Body of pancreas (tissue), 4 donors: ENCODE measurements around the gene ERO1B. TPM values are rescaled to one million over a fixed set of nuclear protein-coding genes. Genes with fewer than 3 reads are reported as not detected.

ENCODE experiments used
- ATAC-seq: fragments of 150-250 bp; one replicate; pipeline ENCODE4 v1.9.1; 2016
- DNase-seq, 4 donors: peaks; one replicate each; pipeline ENCODE4 v3.0.0-alpha.2; 2019
- H3K27ac ChIP-seq, 4 donors: fragments of 200-600 bp; sonication (generic); 1 replicate in 3 of 4; 2 replicates in 1 of 4; pipeline versions ENCODE4 v1.5.1 to v1.6.1; 2016 to 2019; ENCODE audit warnings: mild to moderate bottlenecking in 1 of 4, mixed read lengths in 1 of 4, moderate library complexity in 1 of 4
- H3K27me3 ChIP-seq, 2 donors: fragments of 200-600 bp; sonication (generic); one replicate each; pipeline ENCODE4 v1.6.0; 2016; ENCODE audit warnings: mild to moderate bottlenecking in 1 of 2
- H3K36me3 ChIP-seq, 2 donors: fragments of 200-600 bp; sonication (generic); replicated peaks in 1 of 2; 2 replicates each; pipeline ENCODE4 v1.5.1; 2016; ENCODE audit warnings: low read depth in 2 of 2; ENCODE audit not compliant: insufficient read depth in 1 of 2
- H3K4me1 ChIP-seq: fragments of 200-600 bp; sonication (generic); one replicate; pipeline ENCODE4 v1.6.0; 2016
- H3K4me3 ChIP-seq, 2 donors: fragments of 200-600 bp; sonication (generic); 1 replicate in 1 of 2; 2 replicates in 1 of 2; pipeline ENCODE4 v1.5.1; 2016 to 2019
- H3K9me3 ChIP-seq, 3 donors: fragments of 200-600 bp; sonication (generic); 1 replicate in 2 of 3; 2 replicates in 1 of 3; pipeline ENCODE4 v1.5.1; 2016
- CTCF ChIP-seq, 7 experiments: fragments of 450-650 bp in 4 of 7; fragments of 200-600 bp in 3 of 7; sonication (generic) in 3 of 7; IDR thresholded peaks; one replicate each; pipeline ENCODE4 v1.5.1; 2016 to 2019; ENCODE audit warnings: antibody characterized with exemption in 7 of 7
- POLR2A ChIP-seq, 3 donors: fragments of 450-650 bp; IDR thresholded peaks; one replicate each; pipeline ENCODE4 v1.6.1; 2016; ENCODE audit warnings: antibody characterized with exemption in 3 of 3, mild to moderate bottlenecking in 2 of 3
- WGBS, 2 donors: methylation state at CpG; one replicate each; pipeline ENCODE4 v1.1.5; 2017; 5-methylcytosine and 5-hydroxymethylcytosine counted together
- intact Hi-C: fragments of 100-400 bp; cut with DNase I; formaldehyde crosslinking; loops from one replicate; pipeline ENCODE4 v1.15.1; 2023
- total RNA-seq, 2 donors: library from RNA; depleted of rRNA; stranded (reverse); fragments of >200 nt; gene quantifications; one replicate each; pipeline ENCODE4 v1.1.0, GENCODE V29; 2016

Gene ERO1B
- total RNA-seq, 2 donors from 2014 or later: 136 to 489 TPM

DNA sequence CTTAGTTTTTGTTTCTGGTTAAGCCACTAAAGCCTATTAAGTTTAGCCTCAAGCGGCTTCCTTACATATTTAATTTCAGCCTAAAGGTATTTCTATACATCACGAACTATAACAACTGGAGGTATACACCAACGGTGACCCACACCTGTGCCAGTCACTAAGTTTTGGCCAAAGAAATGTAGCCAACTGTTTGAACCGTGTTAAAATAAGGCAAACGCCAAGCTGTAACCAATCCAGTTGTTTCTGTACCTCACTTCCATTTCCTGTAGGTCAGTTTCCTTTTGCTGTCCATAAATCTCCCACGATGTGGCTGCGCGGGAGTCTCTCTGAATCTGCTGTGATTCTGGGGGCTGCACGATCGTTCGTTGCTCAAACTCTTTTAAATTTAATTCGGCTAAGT is 5.6 kb upstream of the ERO1B start:
- WGBS, 2 donors: 90 to 95% methylated on average over 12 of the region's 12 CpGs
- no peaks in the 10 kb centered on the region for H3K9me3 ChIP-seq
- no peak overlapping the region for H3K4me3 ChIP-seq
- peaks cover 77% of the 10 kb centered on the region for H3K4me1 ChIP-seq
- H3K36me3 ChIP-seq: no peaks in the 10 kb centered on the region
- intact Hi-C loops: no loop called here
- H3K27ac ChIP-seq: peak overlapping the region in 1 of 4 donors; percentile 83
- no peak for ATAC-seq
- no peak for TF ChIP-seq POLR2A (IDR thresholded peaks at IDR 0.05)
- no peak for TF ChIP-seq CTCF (IDR thresholded peaks at IDR 0.05)
- no peak for DNase-seq
- H3K27me3 ChIP-seq: no peaks in the 10 kb centered on the region

- no peak overlapping the region for H3K4me3 ChIP-seq
- intact Hi-C loops: no loop called here
- peaks cover 52% of the 10 kb centered on the region for H3K4me1 ChIP-seq
- H3K27me3 ChIP-seq: no peaks in the 10 kb centered on the region
- no peak for DNase-seq
- no peaks in the 10 kb centered on the region for H3K36me3 ChIP-seq
- TF ChIP-seq POLR2A (IDR thresholded peaks at IDR 0.05): no peak
- no peak for TF ChIP-seq CTCF (IDR thresholded peaks at IDR 0.05)
- H3K27ac ChIP-seq: peak overlapping the region; percentile 6 to 64 (median 24)
- 47 to 64% methylated on average over 2 of the region's 2 CpGs for WGBS, 2 donors
- no peaks in the 10 kb centered on the region for H3K9me3 ChIP-seq
- ATAC-seq: no peak
Measured at GRCh38 chr1:236284291-236284721, 2.5 kb upstream of the ERO1B start.

GRCh38 chr1:236282719-236283118 is 961 bp upstream of the ERO1B start:
- Histone ChIP-seq H3K9me3 (no peaks in the 10 kb centered on the region), H3K4me1 (peaks cover 36% of the 10 kb centered on the region), H3K27me3 (no peaks in the 10 kb centered on the region), H3K4me3 (no peak overlapping the region), H3K36me3 (no peaks in the 10 kb centered on the region), H3K27ac (peak overlapping the region; percentile 60 to 93 (median 90))
- no peak for ATAC-seq
- intact Hi-C loops: no loop called here
- TF ChIP-seq POLR2A (IDR thresholded peaks at IDR 0.05) (no peak), CTCF (IDR thresholded peaks at IDR 0.05) (no peak)
- 46 to 76% methylated on average over 2 of the region's 2 CpGs for WGBS, 2 donors
- DNase-seq: no peak

DNA sequence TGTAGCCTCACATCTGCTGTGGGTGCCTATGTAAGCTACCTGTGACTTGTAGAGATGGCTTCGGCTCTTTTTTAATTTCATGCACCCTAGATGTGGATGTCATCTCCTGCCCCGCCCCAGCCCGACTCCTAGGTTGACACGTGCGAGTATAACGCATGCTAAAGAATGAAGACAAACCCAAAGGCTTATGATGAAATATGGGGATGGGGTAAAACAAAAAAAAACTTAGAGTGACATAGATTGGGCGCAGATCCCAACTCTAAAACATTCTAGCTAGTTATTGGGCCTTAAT is 613 bp upstream of the ERO1B start:
- ATAC-seq (no peak), DNase-seq (no peak)
- Histone ChIP-seq H3K27ac (peak overlapping the region; percentile 60 to 93 (median 90)), H3K4me1 (peaks cover 39% of the 10 kb centered on the region), H3K36me3 (no peaks in the 10 kb centered on the region), H3K27me3 (no peaks in the 10 kb centered on the region), H3K4me3 (peak overlapping the region; percentile 24 to 55), H3K9me3 (no peaks in the 10 kb centered on the region)
- intact Hi-C loops: no loop called here
- 7 to 13% methylated on average over 7 of the region's 7 CpGs for WGBS, 2 donors
- no peak for TF ChIP-seq POLR2A (IDR thresholded peaks at IDR 0.05)
- TF ChIP-seq CTCF (IDR thresholded peaks at IDR 0.05): no peak

DNA sequence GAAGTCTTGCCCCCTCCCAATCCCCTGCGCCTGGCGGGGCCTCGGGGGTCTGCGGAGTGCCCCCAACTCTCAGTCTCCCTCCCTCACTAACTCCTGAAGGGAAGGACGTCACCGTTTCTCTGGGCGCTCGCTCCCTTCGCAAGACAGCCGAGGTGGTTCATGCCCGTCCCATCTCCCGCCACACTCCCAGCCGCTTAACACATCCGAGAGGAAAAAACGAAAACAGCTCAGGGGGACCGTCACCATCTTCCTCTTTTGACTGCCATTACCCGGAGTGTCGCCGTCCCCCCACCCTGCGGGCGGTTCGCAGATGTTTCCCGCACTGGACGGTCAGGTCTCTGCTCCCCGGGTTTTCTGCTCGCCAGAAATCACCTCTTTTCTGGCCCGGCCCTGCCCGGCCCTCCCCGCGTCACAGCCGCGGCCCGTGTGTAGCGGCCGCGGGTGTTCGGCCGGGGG is 532 bp downstream of the ERO1B start:
- Histone ChIP-seq H3K27me3 (no peaks in the 10 kb centered on the region), H3K9me3 (no peaks in the 10 kb centered on the region), H3K4me3 (peak overlapping the region; percentile 55 to 92), H3K4me1 (peaks cover 48% of the 10 kb centered on the region), H3K27ac (peak overlapping the region; percentile 78 to 93 (median 90)), H3K36me3 (no peaks in the 10 kb centered on the region)
- ATAC-seq (peak; percentile 36), DNase-seq (peak in 3 of 4 donors; percentile 31 to 44 (median 32))
- intact Hi-C loops: no loop called here
- TF ChIP-seq POLR2A (IDR thresholded peaks at IDR 0.05): no peak
- no peak for TF ChIP-seq CTCF (IDR thresholded peaks at IDR 0.05)
- WGBS, 2 donors: 1% methylated on average over 20 to 38 of the region's 38 CpGs
